Ureter (tissue), 1 donor: Measurements from ENCODE around the gene ALX4. TPM values are rescaled to one million over a fixed set of nuclear protein-coding genes. Genes with fewer than 3 reads are reported as not detected.

Experiments used
- DNase-seq: peaks from one replicate; pipeline ENCODE4 v3.0.0-alpha.2; 2020; ENCODE audit warnings: low spot score
- total RNA-seq: library from RNA; stranded (reverse); gene quantifications from one replicate; pipeline ENCODE4 v1.2.4, GENCODE V29; 2023
- donor health status: DM: yes; HTN: yes; CAD: no.

ALX4 gene
- not detected for total RNA-seq

GRCh38 chr11:44309478-44310205, at the start of gene ALX4:
TSS of gene ALX4 (minus strand) at chr11:44310139. CDS start at chr11:44310062, 77 bp downstream.
- DNase-seq, result no peak

- no peak for DNase-seq
Observed at GRCh38 chr11:44359162-44359561, 49.2 kb upstream of the ALX4 start.

- DNase-seq, result no peak
Observed at GRCh38 chr11:44358713-44359112, 48.8 kb upstream of the ALX4 start.

GRCh38 chr11:44357711-44358110, 47.8 kb upstream of the ALX4 start:
- DNase-seq, result no peak

- DNase-seq, result no peak
Observed at GRCh38 chr11:44356351-44356750, 46.4 kb upstream of the ALX4 start.

GRCh38 chr11:44351898-44352498, 42.1 kb upstream of the ALX4 start:
- DNase-seq, result no peak

- no peak for DNase-seq
Observed at GRCh38 chr11:44351006-44351660, 41.2 kb upstream of the ALX4 start.

GRCh38 chr11:44349328-44349727, 39.4 kb upstream of the ALX4 start:
- DNase-seq, result no peak

GRCh38 chr11:44348721-44349120, 38.8 kb upstream of the ALX4 start:
- DNase-seq, result no peak

- DNase-seq, result no peak
Observed at GRCh38 chr11:44348114-44348513, 38.2 kb upstream of the ALX4 start.

- no peak for DNase-seq
Observed at GRCh38 chr11:44347538-44347937, 37.6 kb upstream of the ALX4 start.

- DNase-seq, result no peak
Observed at GRCh38 chr11:44346983-44347382, 37.0 kb upstream of the ALX4 start.

- DNase-seq, result no peak
Observed at GRCh38 chr11:44345781-44346180, 35.8 kb upstream of the ALX4 start.

GRCh38 chr11:44344921-44345320, 35.0 kb upstream of the ALX4 start:
- no peak for DNase-seq

GRCh38 chr11:44344423-44344820, 34.5 kb upstream of the ALX4 start:
- no peak for DNase-seq

GRCh38 chr11:44343778-44344422, 34.0 kb upstream of the ALX4 start:
- DNase-seq, result no peak

GRCh38 chr11:44342616-44343015, 32.7 kb upstream of the ALX4 start:
- no peak for DNase-seq

GRCh38 chr11:44340656-44341055, 30.7 kb upstream of the ALX4 start:
- no peak for DNase-seq

- DNase-seq, result no peak
Observed at GRCh38 chr11:44339530-44339883, 29.6 kb upstream of the ALX4 start.

- DNase-seq, result no peak
Observed at GRCh38 chr11:44338698-44339529, 29.0 kb upstream of the ALX4 start.

GRCh38 chr11:44338026-44338425, 28.1 kb upstream of the ALX4 start:
- DNase-seq, result no peak

- no peak for DNase-seq
Observed at GRCh38 chr11:44335919-44336318, 26.0 kb upstream of the ALX4 start.
